22Rv1 (cell line): ENCODE results near the gene CCDC63.

Source experiments
- ZFX ChIP-seq: fragments of 450-650 bp; IDR thresholded peaks from 2 replicates; pipeline ENCODE4 v1.6.1; 2017; ENCODE audit warnings: antibody characterized with exemption, borderline replicate concordance
- TF ChIP-seq, protein P1 (sequence below): fragments of 450-650 bp; IDR thresholded peaks from 2 replicates; pipeline ENCODE4 v1.5.1; 2017; ENCODE audit warnings: mild to moderate bottlenecking

DNA sequence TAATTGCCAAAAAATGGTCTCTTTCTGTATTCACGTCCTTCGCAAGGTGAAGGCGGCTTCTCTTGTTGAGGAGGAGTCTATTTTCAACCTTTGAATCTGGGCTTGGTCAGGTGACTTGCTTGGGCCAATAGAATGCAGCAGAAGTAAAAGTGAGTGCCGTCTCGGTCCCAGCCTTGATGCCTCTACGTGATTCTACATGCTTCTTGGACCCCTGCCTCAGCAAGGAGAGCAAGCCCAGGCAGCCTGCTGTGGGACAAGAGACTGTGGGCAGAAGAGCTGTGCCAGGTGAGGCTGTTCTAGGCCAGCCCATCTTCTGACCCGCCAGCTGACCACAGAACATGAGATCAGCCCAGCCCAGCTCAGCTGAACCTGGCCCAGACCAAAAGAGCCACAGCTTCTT is 39.1 kb upstream of the CCDC63 start:
- TF ChIP-seq ZFX = no peak
- TF ChIP-seq, protein P1, sequence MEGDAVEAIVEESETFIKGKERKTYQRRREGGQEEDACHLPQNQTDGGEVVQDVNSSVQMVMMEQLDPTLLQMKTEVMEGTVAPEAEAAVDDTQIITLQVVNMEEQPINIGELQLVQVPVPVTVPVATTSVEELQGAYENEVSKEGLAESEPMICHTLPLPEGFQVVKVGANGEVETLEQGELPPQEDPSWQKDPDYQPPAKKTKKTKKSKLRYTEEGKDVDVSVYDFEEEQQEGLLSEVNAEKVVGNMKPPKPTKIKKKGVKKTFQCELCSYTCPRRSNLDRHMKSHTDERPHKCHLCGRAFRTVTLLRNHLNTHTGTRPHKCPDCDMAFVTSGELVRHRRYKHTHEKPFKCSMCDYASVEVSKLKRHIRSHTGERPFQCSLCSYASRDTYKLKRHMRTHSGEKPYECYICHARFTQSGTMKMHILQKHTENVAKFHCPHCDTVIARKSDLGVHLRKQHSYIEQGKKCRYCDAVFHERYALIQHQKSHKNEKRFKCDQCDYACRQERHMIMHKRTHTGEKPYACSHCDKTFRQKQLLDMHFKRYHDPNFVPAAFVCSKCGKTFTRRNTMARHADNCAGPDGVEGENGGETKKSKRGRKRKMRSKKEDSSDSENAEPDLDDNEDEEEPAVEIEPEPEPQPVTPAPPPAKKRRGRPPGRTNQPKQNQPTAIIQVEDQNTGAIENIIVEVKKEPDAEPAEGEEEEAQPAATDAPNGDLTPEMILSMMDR = no peak
